Neuronal stem cell (in vitro differentiated cells): ENCODE data around the gene PARD6G.

ENCODE experiments used
- DNase-seq: peaks from one replicate; pipeline ENCODE4 v3.0.0-alpha.2; 2013; ENCODE audit warnings: low spot score
- H2AFZ ChIP-seq: one replicate; pipeline ENCODE4 v1.6.1; 2013; ENCODE audit warnings: mild to moderate bottlenecking, low read length, inconsistent platforms
- H2AK5ac ChIP-seq: 2 replicates; pipeline ENCODE4 v1.6.1; 2013; ENCODE audit warnings: low read depth, mild to moderate bottlenecking, inconsistent platforms, low read length, moderate library complexity, mixed read lengths
- H2BK120ac ChIP-seq: 2 replicates; pipeline ENCODE4 v1.6.1; 2013; ENCODE audit warnings: low read depth, mild to moderate bottlenecking, inconsistent platforms, low read length, moderate library complexity, mixed read lengths
- H2BK12ac ChIP-seq: one replicate; pipeline ENCODE4 v1.6.1; 2013; ENCODE audit warnings: low read length, inconsistent platforms
- H2BK15ac ChIP-seq: 2 replicates; pipeline ENCODE4 v1.6.1; 2013; ENCODE audit warnings: mild to moderate bottlenecking, low read length, inconsistent platforms, mixed read lengths
- H2BK5ac ChIP-seq: one replicate; pipeline ENCODE4 v1.6.1; 2013; ENCODE audit warnings: inconsistent platforms, mild to moderate bottlenecking, low read length, moderate library complexity
- H3K14ac ChIP-seq: one replicate; pipeline ENCODE4 v1.6.1; 2013; ENCODE audit warnings: low read length, inconsistent platforms
- H3K18ac ChIP-seq: 2 replicates; pipeline ENCODE4 v1.6.1; 2013; ENCODE audit warnings: low read length, inconsistent platforms
- H3K23ac ChIP-seq: 2 replicates; pipeline ENCODE4 v1.6.1; 2013; ENCODE audit warnings: low read depth, mild to moderate bottlenecking, mixed read lengths, low read length, inconsistent platforms; ENCODE audit not compliant: poor library complexity
- H3K27ac ChIP-seq: replicated peaks from 3 replicates; pipeline ENCODE4 v1.5.1; 2013; ENCODE audit warnings: low read length, inconsistent platforms
- H3K27me3 ChIP-seq, 3 experiments: 2 replicates each; pipeline ENCODE4 v1.6.1; 2013; ENCODE audit warnings: low read length in 3 of 3, mild to moderate bottlenecking in 2 of 3, inconsistent platforms in 1 of 3, low read depth in 1 of 3, mixed read lengths in 1 of 3, moderate library complexity in 1 of 3; ENCODE audit not compliant: control insufficient read depth in 3 of 3, insufficient read depth in 3 of 3
- H3K36me3 ChIP-seq, 2 donors: replicated peaks in 1 of 2; 2 replicates each; pipeline ENCODE4 v1.6.1; 2013; ENCODE audit warnings: low read length in 2 of 2; ENCODE audit not compliant: control insufficient read depth in 2 of 2, insufficient read depth in 2 of 2
- H3K4ac ChIP-seq: 2 replicates; pipeline ENCODE4 v1.6.1; 2013; ENCODE audit warnings: inconsistent platforms, mild to moderate bottlenecking, low read length, moderate library complexity
- H3K4me1 ChIP-seq, 2 donors: 1 replicate in 1 of 2; 2 replicates in 1 of 2; pipeline ENCODE4 v1.6.1; 2013; ENCODE audit warnings: low read length in 2 of 2, low read depth in 1 of 2; ENCODE audit not compliant: control insufficient read depth in 2 of 2, insufficient read depth in 1 of 2
- H3K4me2 ChIP-seq: one replicate; pipeline ENCODE4 v1.6.1; 2013; ENCODE audit warnings: mild to moderate bottlenecking, low read length, inconsistent platforms; ENCODE audit not compliant: insufficient read depth, poor library complexity, severe bottlenecking
- H3K4me3 ChIP-seq, 2 donors: 2 replicates each; pipeline ENCODE4 v1.5.1; 2013; ENCODE audit warnings: low read length in 2 of 2, mild to moderate bottlenecking in 2 of 2, inconsistent platforms in 1 of 2, moderate library complexity in 1 of 2
- H3K79me1 ChIP-seq: one replicate; pipeline ENCODE4 v1.6.1; 2013; ENCODE audit warnings: low read depth, mild to moderate bottlenecking, inconsistent platforms, low read length, moderate library complexity
- H3K9ac ChIP-seq: one replicate; pipeline ENCODE4 v1.6.1; 2013; ENCODE audit warnings: mild to moderate bottlenecking, low read depth, low read length, inconsistent platforms; ENCODE audit not compliant: poor library complexity
- H3K9me3 ChIP-seq, 2 donors: replicated peaks in 1 of 2; 2 replicates each; pipeline versions ENCODE3 to v1.6.1; 2013; ENCODE audit warnings: low read length in 2 of 2, mild to moderate bottlenecking in 2 of 2, inconsistent platforms in 1 of 2, low read depth in 1 of 2, mixed read lengths in 1 of 2, moderate library complexity in 1 of 2; ENCODE audit not compliant: control insufficient read depth in 2 of 2, insufficient read depth in 1 of 2
- H4K8ac ChIP-seq: one replicate; pipeline ENCODE4 v1.6.1; 2013; ENCODE audit warnings: low read depth, mild to moderate bottlenecking, inconsistent platforms, low read length, moderate library complexity
- H4K91ac ChIP-seq: one replicate; pipeline ENCODE4 v1.6.1; 2013; ENCODE audit warnings: low read length, low read depth, mild to moderate bottlenecking, inconsistent platforms; ENCODE audit not compliant: poor library complexity
- WGBS, 2 donors: extraction: QIAGEN DNeasy Blood & Tissue Kit; methylation state at CpG; one replicate each; pipeline ENCODE4 v1.1.7; 2013; ENCODE audit warnings: missing lambda C conversion rate in 2 of 2, mixed read lengths in 1 of 2; ENCODE audit not compliant: insufficient read length in 2 of 2, insufficient replicate concordance in 1 of 2; ENCODE audit errors: extremely low coverage in 2 of 2; 5-methylcytosine and 5-hydroxymethylcytosine counted together

PARD6G gene

DNA sequence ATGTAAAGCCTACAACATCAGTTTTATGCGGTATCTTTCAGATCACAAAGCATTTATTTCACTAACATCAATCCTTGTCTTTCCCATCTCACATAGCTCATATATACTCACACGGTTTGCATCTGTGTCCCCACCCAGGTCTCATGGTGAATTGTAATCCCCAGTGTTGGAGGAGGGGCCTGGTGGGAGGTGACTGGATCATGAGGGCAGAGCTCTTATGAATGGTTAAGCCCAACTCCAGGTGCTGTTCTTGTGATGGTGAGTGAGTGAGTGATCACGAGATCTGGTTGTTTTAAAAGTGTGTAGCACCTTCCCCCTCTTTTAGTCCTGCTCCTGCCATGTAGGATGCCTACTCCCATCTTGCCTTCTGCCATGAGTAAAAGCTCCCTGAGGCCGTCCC, 42.0 kb downstream of the PARD6G start:
- no peak overlapping the region for H3K4ac ChIP-seq
- WGBS, 2 donors = no CpG with 5 or more reads among the region's 4 CpGs

GRCh38 chr18:80204142-80204541, 43.2 kb downstream of the PARD6G start:
- H2AK5ac ChIP-seq = no peak overlapping the region
- WGBS, 2 donors = no CpG with 5 or more reads among the region's 2 CpGs
- H3K23ac ChIP-seq = no peak overlapping the region

More for the DNA sequence above, 42.0 kb downstream of the PARD6G start:
- H3K79me1 ChIP-seq = no peaks in the 10 kb centered on the region
- H3K27me3 ChIP-seq = no peaks in the 10 kb centered on the region
- H2BK120ac ChIP-seq = no peak overlapping the region
- DNase-seq = no peak
- H3K14ac ChIP-seq = no peak overlapping the region
- H3K4me3 ChIP-seq = no peak overlapping the region
- H2BK5ac ChIP-seq = no peak overlapping the region
- no peaks in the 10 kb centered on the region for H3K9me3 ChIP-seq
- H2AFZ ChIP-seq = no peak overlapping the region
- H3K27ac ChIP-seq = no peak overlapping the region
- no peak overlapping the region for H3K4me2 ChIP-seq
- H4K91ac ChIP-seq = no peak overlapping the region
- H3K9ac ChIP-seq = no peak overlapping the region
- H3K18ac ChIP-seq = no peak overlapping the region
- peaks cover 0 to 3% of the 10 kb centered on the region in 2 donors for H3K4me1 ChIP-seq
- H3K23ac ChIP-seq = no peak overlapping the region
- H2BK12ac ChIP-seq = no peak overlapping the region
- no peak overlapping the region for H4K8ac ChIP-seq
- no peak overlapping the region for H2AK5ac ChIP-seq
- H3K36me3 ChIP-seq = peaks cover 0 to 10% of the 10 kb centered on the region in 2 donors
- H2BK15ac ChIP-seq = no peak overlapping the region

GRCh38 chr18:80203249-80203648, 44.1 kb downstream of the PARD6G start:
- no CpG with 5 or more reads among the region's 6 CpGs for WGBS, 2 donors
- no peak overlapping the region for H2AFZ ChIP-seq

More at GRCh38 chr18:80204142-80204541, 43.2 kb downstream of the PARD6G start:
- Histone ChIP-seq H3K9ac (no peak overlapping the region), H3K4me1 (peaks cover 0 to 3% of the 10 kb centered on the region in 2 donors), H3K27me3 (no peaks in the 10 kb centered on the region), H3K9me3 (no peaks in the 10 kb centered on the region), H2BK15ac (no peak overlapping the region), H3K18ac (no peak overlapping the region), H2BK5ac (no peak overlapping the region), H3K4me3 (no peak overlapping the region), H3K27ac (no peak overlapping the region), H2AFZ (no peak overlapping the region), H3K36me3 (peaks cover 0 to 13% of the 10 kb centered on the region in 2 donors), H3K4ac (no peak overlapping the region), H4K8ac (no peak overlapping the region), H2BK12ac (no peak overlapping the region), H4K91ac (no peak overlapping the region), H3K4me2 (no peak overlapping the region), H3K79me1 (no peaks in the 10 kb centered on the region), H3K14ac (no peak overlapping the region), H2BK120ac (no peak overlapping the region)
- DNase-seq = no peak

DNA sequence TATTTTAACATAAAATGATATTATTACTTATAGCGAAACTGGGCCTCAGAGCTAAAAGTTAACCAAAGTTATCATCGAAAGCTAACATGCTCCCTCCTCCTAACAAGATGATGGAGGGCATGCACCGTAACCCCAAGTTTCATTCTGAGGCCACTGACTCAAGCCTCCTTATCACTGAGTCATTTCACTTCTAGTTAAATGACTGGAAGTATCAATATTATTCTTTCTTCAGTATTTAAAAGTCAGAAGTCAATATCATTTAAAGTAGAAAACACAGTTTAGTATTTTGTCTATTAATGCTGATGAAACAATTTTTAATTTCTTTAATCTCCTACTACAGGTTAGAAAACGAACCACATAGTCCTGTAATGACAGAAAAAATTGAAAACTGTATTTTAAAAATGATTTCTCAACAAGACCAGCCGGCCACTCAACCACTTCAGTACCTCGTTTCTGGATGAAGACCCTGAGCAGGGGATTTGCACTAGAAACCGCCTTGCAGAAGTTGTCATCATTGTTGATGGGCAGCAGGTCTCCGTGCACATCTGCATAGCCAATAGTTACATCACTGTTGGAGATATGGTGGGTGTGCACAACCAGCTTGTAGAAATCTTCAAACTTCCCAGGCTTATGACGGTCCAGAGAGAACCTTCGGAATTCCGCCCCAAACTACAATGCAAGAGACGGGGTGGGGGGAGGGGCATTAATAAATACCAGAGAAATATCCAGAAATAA, 44.9 kb downstream of the PARD6G start:
- Histone ChIP-seq H3K4me1 (peaks cover under 1 to 8% of the 10 kb centered on the region in 2 donors), H3K18ac (no peak overlapping the region), H3K36me3 (peaks cover 0 to 22% of the 10 kb centered on the region in 2 donors), H2AFZ (no peak overlapping the region), H2AK5ac (no peak overlapping the region), H3K79me1 (no peaks in the 10 kb centered on the region), H3K27ac (no peak overlapping the region), H4K8ac (no peak overlapping the region), H3K4me3 (no peak overlapping the region), H3K9ac (no peak overlapping the region), H2BK15ac (no peak overlapping the region), H2BK12ac (no peak overlapping the region), H3K4ac (no peak overlapping the region), H3K4me2 (no peak overlapping the region), H2BK120ac (no peak overlapping the region), H3K23ac (no peak overlapping the region), H3K9me3 (no peaks in the 10 kb centered on the region), H3K27me3 (no peaks in the 10 kb centered on the region), H4K91ac (no peak overlapping the region), H3K14ac (no peak overlapping the region), H2BK5ac (no peak overlapping the region)
- WGBS, 2 donors = no CpG with 5 or more reads among the region's 12 CpGs
- DNase-seq = no peak

More at GRCh38 chr18:80203249-80203648, 44.1 kb downstream of the PARD6G start:
- Histone ChIP-seq H3K18ac (no peak overlapping the region), H2BK12ac (no peak overlapping the region), H3K27me3 (no peaks in the 10 kb centered on the region), H3K23ac (no peak overlapping the region), H3K14ac (no peak overlapping the region), H2AK5ac (no peak overlapping the region), H3K4me3 (no peak overlapping the region), H3K36me3 (peaks cover 0 to 19% of the 10 kb centered on the region in 2 donors), H3K4me2 (no peak overlapping the region), H3K9ac (no peak overlapping the region), H4K91ac (no peak overlapping the region), H3K4ac (no peak overlapping the region), H4K8ac (no peak overlapping the region), H3K79me1 (no peaks in the 10 kb centered on the region), H3K4me1 (peaks cover 0 to 3% of the 10 kb centered on the region in 2 donors), H2BK15ac (no peak overlapping the region), H2BK5ac (no peak overlapping the region), H2BK120ac (no peak overlapping the region), H3K27ac (no peak overlapping the region), H3K9me3 (no peaks in the 10 kb centered on the region)
- DNase-seq = no peak
